Common myeloid progenitor, CD34-positive (primary cell): ENCODE results near the gene PDZD8.
A peak's percentile ranks its signal among the peaks of the same experiment; 100 is the strongest.

ENCODE experiments used
- CTCF ChIA-PET: fragments of 350-600 bp; sonication (Branson Sonifier 250); formaldehyde crosslinking; loops from one replicate; lab custom pipeline; 2021; ENCODE audit warnings: antibody characterized with exemption; lab: Charles Lee
- POLR2A ChIA-PET: fragments of 350-600 bp; sonication (Branson Sonifier 250); formaldehyde crosslinking; loops from one replicate; lab custom pipeline; 2021; ENCODE audit warnings: antibody characterized with exemption; lab: Charles Lee
- DNase-seq, 3 donors: peaks; one replicate each; pipeline versions ENCODE4 v3.0.0 to v3.0.0-alpha.2; 2013
- H3K27ac ChIP-seq, 2 experiments: 1 replicate in 1 of 2; 2 replicates in 1 of 2; pipeline ENCODE4 v1.7.0; 2013; ENCODE audit warnings: inconsistent platforms in 2 of 2, low read length in 2 of 2, mild to moderate bottlenecking in 2 of 2, low read depth in 1 of 2, moderate library complexity in 1 of 2; ENCODE audit not compliant: severe bottlenecking in 2 of 2, insufficient read depth in 1 of 2, poor library complexity in 1 of 2
- H3K27me3 ChIP-seq, 5 experiments: replicated peaks in 2 of 5; 1 replicate in 3 of 5; 2 replicates in 2 of 5; pipeline versions ENCODE4 v1.6.1 to v1.7.0; 2013; ENCODE audit warnings: low read length in 4 of 5, mild to moderate bottlenecking in 2 of 5, moderate library complexity in 2 of 5, inconsistent platforms in 1 of 5; ENCODE audit not compliant: insufficient read depth in 5 of 5, control insufficient read depth in 4 of 5
- H3K36me3 ChIP-seq, 4 experiments: 1 replicate in 2 of 4; 2 replicates in 2 of 4; pipeline versions ENCODE4 v1.6.1 to v1.7.0; 2013; ENCODE audit warnings: low read length in 3 of 4, control low read depth in 1 of 4, mild to moderate bottlenecking in 1 of 4; ENCODE audit not compliant: control insufficient read depth in 4 of 4, insufficient read depth in 4 of 4
- H3K4me1 ChIP-seq, 4 experiments: 1 replicate in 3 of 4; 2 replicates in 1 of 4; pipeline versions ENCODE4 v1.6.1 to v1.7.1; 2013; ENCODE audit warnings: low read length in 3 of 4, mild to moderate bottlenecking in 3 of 4, control low read depth in 1 of 4, inconsistent platforms in 1 of 4, moderate library complexity in 1 of 4; ENCODE audit not compliant: control insufficient read depth in 4 of 4, insufficient read depth in 4 of 4; ENCODE audit errors: control extremely low read depth in 1 of 4
- H3K4me3 ChIP-seq, 7 experiments: 1 replicate in 4 of 7; 2 replicates in 3 of 7; pipeline versions ENCODE4 v1.5.1 to v1.7.0; 2013; ENCODE audit warnings: mild to moderate bottlenecking in 7 of 7, low read length in 6 of 7, moderate library complexity in 6 of 7, inconsistent platforms in 2 of 7, low read depth in 2 of 7, control low read depth in 1 of 7; ENCODE audit not compliant: insufficient read depth in 4 of 7, control insufficient read depth in 1 of 7; ENCODE audit errors: extremely low read depth in 1 of 7
- H3K9me3 ChIP-seq, 5 experiments: 1 replicate in 4 of 5; 2 replicates in 1 of 5; pipeline versions ENCODE4 v1.6.1 to v1.7.1; 2013; ENCODE audit warnings: low read length in 4 of 5, mild to moderate bottlenecking in 2 of 5, inconsistent platforms in 1 of 5, low read depth in 1 of 5, moderate library complexity in 1 of 5; ENCODE audit not compliant: control insufficient read depth in 4 of 5, insufficient read depth in 2 of 5; ENCODE audit errors: control extremely low read depth in 1 of 5
- WGBS: methylation state at CpG from one replicate; pipeline ENCODE4 v1.1.5; 2013; ENCODE audit not compliant: insufficient coverage; 5-methylcytosine and 5-hydroxymethylcytosine counted together

Gene PDZD8

GRCh38 chr10:117255835-117256460 lies 119.3 kb downstream of the PDZD8 start:
- Histone ChIP-seq H3K4me1 (peaks cover 2 to 23% (median 14%) of the 10 kb centered on the region in 4 experiments), H3K27ac (no peak overlapping the region), H3K4me3 (no peak overlapping the region), H3K36me3 (peaks cover 0 to 27% (median 10%) of the 10 kb centered on the region in 4 experiments), H3K9me3 (no peaks in the 10 kb centered on the region), H3K27me3 (no peaks in the 10 kb centered on the region)
- 94% methylated on average over 9 of the region's 9 CpGs for WGBS
- CTCF ChIA-PET: interaction anchor here (1.0 kb wide), 1 partner anchor 14 kb away, joined by 3 read pairs; no protein-coding TSS in a partner anchor
- no peak for DNase-seq
- POLR2A ChIA-PET: no interaction called here

GRCh38 chr10:117254774-117255735 lies 120.2 kb downstream of the PDZD8 start:
- Histone ChIP-seq H3K27ac (no peak overlapping the region), H3K9me3 (no peaks in the 10 kb centered on the region), H3K27me3 (no peaks in the 10 kb centered on the region), H3K4me3 (no peak overlapping the region), H3K4me1 (peaks cover 2 to 14% (median 10%) of the 10 kb centered on the region in 4 experiments), H3K36me3 (peaks cover 0 to 36% (median 11%) of the 10 kb centered on the region in 4 experiments)
- ChIA-PET CTCF (interaction anchor here (1.0 kb wide), 1 partner anchor 13 kb away, joined by 3 read pairs; no protein-coding TSS in a partner anchor), POLR2A (no interaction called here)
- WGBS: 94% methylated on average over 26 of the region's 26 CpGs
- DNase-seq: no peak

- WGBS: 81% methylated on average over 9 of the region's 9 CpGs
Measured at GRCh38 chr10:117254338-117254737, 120.9 kb downstream of the PDZD8 start.

GRCh38 chr10:117253908-117254307 lies 121.3 kb downstream of the PDZD8 start:
- Histone ChIP-seq H3K4me3 (no peak overlapping the region), H3K27me3 (no peaks in the 10 kb centered on the region), H3K9me3 (no peaks in the 10 kb centered on the region), H3K27ac (no peak overlapping the region), H3K4me1 (peaks cover 6 to 14% (median 10%) of the 10 kb centered on the region in 4 experiments), H3K36me3 (peaks cover 0 to 37% (median 11%) of the 10 kb centered on the region in 4 experiments)
- CTCF ChIA-PET: no interaction called here
- DNase-seq: no peak
- POLR2A ChIA-PET: interaction anchor here (0.6 kb wide), 1 partner anchor 97 kb away, joined by 4 read pairs; no protein-coding TSS in a partner anchor
- 100% methylated on average over 6 of the region's 9 CpGs for WGBS

More at GRCh38 chr10:117254338-117254737, 120.9 kb downstream of the PDZD8 start:
- ChIA-PET CTCF (no interaction called here), POLR2A (interaction anchor here (0.6 kb wide), 1 partner anchor 97 kb away, joined by 4 read pairs; no protein-coding TSS in a partner anchor)
- peaks cover 0 to 37% (median 11%) of the 10 kb centered on the region in 4 experiments for H3K36me3 ChIP-seq
- peaks cover 4 to 14% (median 10%) of the 10 kb centered on the region in 4 experiments for H3K4me1 ChIP-seq
- no peak for DNase-seq
- no peak overlapping the region for H3K27ac ChIP-seq
- no peaks in the 10 kb centered on the region for H3K27me3 ChIP-seq
- H3K4me3 ChIP-seq: no peak overlapping the region
- no peaks in the 10 kb centered on the region for H3K9me3 ChIP-seq

GRCh38 chr10:117250411-117250810 lies 124.8 kb downstream of the PDZD8 start:
- Histone ChIP-seq H3K27me3 (peaks cover 0 to 2% (median 0%) of the 10 kb centered on the region in 5 experiments), H3K4me3 (no peak overlapping the region), H3K9me3 (no peaks in the 10 kb centered on the region), H3K36me3 (peaks cover 0 to 26% (median 3%) of the 10 kb centered on the region in 4 experiments), H3K4me1 (peaks cover 11 to 25% (median 15%) of the 10 kb centered on the region in 4 experiments), H3K27ac (no peak overlapping the region)
- no peak for DNase-seq
- ChIA-PET CTCF (interaction anchor here (1.4 to 2.2 kb wide), 3 partner anchors 8 to 70 kb away, joined by 5 to 7 read pairs (median 5); no protein-coding TSS in a partner anchor), POLR2A (no interaction called here)
- 78% methylated on average over 6 of the region's 7 CpGs for WGBS

- Histone ChIP-seq H3K4me1 (peaks cover 11 to 25% (median 15%) of the 10 kb centered on the region in 4 experiments), H3K27me3 (peaks cover 0 to 3% (median 0%) of the 10 kb centered on the region in 5 experiments), H3K4me3 (no peak overlapping the region), H3K27ac (no peak overlapping the region), H3K36me3 (peaks cover 0 to 29% (median 5%) of the 10 kb centered on the region in 4 experiments), H3K9me3 (no peaks in the 10 kb centered on the region)
- ChIA-PET POLR2A (no interaction called here), CTCF (interaction anchor here (0.9 to 2.2 kb wide), 7 partner anchors 9 to 71 kb away, joined by 3 to 9 read pairs (median 5); no protein-coding TSS in a partner anchor)
- peak in 2 of 3 donors; percentile 40 to 62 for DNase-seq
- WGBS: 50% methylated on average over 2 of the region's 6 CpGs
Measured at GRCh38 chr10:117249493-117250093, 125.6 kb downstream of the PDZD8 start.
